RWPE1 (cell line): ENCODE measurements around the gene FBXW7.
A peak's percentile ranks its signal among the peaks of the same experiment; 100 is the strongest.

Source experiments
- CTCF ChIA-PET: fragments of 350-600 bp; sonication (Branson Sonifier 250); formaldehyde crosslinking; extraction: SDS; loops from one replicate; lab custom pipeline; 2021; lab: Yijun Ruan, JAX
- POLR2A ChIA-PET: fragments of 400-600 bp; formaldehyde crosslinking; extraction: SDS; loops from one replicate; lab custom pipeline; 2020; ENCODE audit warnings: antibody characterized with exemption; ENCODE audit not compliant: low non-redundant PET; lab: Yijun Ruan, JAX
- DNase-seq: peaks from one replicate; pipeline ENCODE4 v3.0.0; 2012; ENCODE audit warnings: low spot score
- H3K27ac ChIP-seq: fragments of 450-650 bp; 2 replicates; pipeline ENCODE4 v1.5.1; 2017
- TF ChIP-seq, protein P1 (sequence below): fragments of 450-650 bp; conservative IDR thresholded peaks from 2 replicates; pipeline ENCODE4 v1.5.1; 2017; ENCODE audit warnings: low read depth, mild to moderate bottlenecking

Gene FBXW7

DNA sequence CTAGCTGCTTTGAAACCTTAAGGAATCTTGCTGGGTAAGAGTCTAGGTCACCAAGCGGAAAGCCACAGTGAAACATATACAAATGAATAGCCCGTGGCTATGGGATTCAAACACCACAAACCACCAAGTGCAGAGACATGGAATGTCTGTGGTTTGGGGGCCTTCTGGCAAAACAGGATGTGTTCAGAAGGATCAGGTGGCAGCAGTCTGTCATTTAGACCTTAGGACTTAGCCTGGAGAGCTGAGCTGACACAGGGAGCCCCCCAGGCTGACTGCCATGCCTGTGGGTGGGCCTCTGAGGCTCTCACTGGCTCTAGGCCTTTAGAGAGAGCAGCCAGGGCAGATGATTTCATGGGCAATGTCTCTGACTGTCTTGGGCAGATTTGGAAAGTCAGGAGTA lies 225.6 kb downstream of the FBXW7 start:
- TF ChIP-seq, protein P1, sequence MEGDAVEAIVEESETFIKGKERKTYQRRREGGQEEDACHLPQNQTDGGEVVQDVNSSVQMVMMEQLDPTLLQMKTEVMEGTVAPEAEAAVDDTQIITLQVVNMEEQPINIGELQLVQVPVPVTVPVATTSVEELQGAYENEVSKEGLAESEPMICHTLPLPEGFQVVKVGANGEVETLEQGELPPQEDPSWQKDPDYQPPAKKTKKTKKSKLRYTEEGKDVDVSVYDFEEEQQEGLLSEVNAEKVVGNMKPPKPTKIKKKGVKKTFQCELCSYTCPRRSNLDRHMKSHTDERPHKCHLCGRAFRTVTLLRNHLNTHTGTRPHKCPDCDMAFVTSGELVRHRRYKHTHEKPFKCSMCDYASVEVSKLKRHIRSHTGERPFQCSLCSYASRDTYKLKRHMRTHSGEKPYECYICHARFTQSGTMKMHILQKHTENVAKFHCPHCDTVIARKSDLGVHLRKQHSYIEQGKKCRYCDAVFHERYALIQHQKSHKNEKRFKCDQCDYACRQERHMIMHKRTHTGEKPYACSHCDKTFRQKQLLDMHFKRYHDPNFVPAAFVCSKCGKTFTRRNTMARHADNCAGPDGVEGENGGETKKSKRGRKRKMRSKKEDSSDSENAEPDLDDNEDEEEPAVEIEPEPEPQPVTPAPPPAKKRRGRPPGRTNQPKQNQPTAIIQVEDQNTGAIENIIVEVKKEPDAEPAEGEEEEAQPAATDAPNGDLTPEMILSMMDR = no peak
- no peak overlapping the region for H3K27ac ChIP-seq
- CTCF ChIA-PET = interaction anchor here (0.7 kb wide), 1 partner anchor 142 kb away, joined by 4 read pairs; no protein-coding TSS in a partner anchor
- no peak for DNase-seq
- POLR2A ChIA-PET = no interaction called here

DNA sequence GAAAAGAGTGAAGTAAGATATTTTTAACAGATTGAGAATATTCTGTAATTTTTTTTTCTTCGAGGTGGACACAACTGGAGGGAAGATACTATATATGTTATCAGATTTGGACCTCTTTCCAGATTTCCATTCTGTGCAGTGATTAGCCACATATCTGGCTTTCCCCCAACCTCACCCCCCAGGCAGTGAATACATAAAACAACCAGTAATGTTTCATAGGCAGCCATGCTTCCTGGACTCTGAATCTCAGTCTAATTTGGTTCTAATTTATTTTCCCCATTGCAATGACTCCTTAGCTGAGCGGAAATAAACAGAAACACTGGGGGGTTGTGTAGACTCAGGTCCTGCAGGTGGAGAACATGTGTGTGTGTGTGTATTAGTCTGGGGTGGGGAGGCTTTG lies 226.5 kb downstream of the FBXW7 start:
- TF ChIP-seq, protein P1 = no peak
- ChIA-PET CTCF (no interaction called here), POLR2A (no interaction called here)
- no peak for DNase-seq
- no peak overlapping the region for H3K27ac ChIP-seq

DNA sequence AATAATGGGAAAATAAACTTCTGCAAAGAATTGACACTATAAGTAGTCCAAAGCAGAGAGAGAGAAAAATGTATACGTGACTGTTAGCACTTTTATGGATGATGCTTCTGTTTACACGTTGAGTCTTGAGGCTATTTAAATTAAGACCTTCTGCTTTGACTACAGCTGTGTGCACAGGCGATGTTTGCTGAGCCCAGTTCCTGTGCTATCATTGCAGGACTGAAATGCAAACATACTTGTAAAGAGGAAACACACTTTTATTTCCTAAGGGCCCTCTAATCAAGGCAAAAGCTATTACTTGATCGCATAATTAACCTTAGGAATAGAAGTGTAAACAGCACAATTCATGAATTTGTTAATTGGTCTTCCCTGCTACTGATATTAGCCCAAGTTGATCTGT lies 226.9 kb downstream of the FBXW7 start:
- DNase-seq = no peak
- TF ChIP-seq, protein P1 = no peak
- POLR2A ChIA-PET = no interaction called here
- H3K27ac ChIP-seq = no peak overlapping the region
- CTCF ChIA-PET = no interaction called here

DNA sequence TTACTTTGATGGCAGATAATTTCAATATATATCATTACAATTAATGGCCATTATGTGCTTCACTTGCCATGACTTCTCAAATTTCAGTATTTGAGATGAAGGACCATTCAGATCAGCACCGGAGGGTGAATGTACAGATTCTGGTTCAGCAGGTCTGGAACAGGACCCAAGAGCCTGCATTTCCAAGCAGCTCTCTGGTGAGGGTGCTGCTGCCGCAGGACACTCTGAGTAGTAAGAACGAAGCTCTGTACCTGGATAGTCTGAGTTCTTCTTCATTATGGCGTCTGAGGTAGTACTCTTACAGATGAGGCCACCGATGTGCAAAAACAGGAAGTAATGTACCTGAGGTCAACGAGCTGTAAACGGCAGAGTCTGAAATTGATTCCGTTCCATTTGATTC lies 228.2 kb downstream of the FBXW7 start:
- POLR2A ChIA-PET = no interaction called here
- no peak for DNase-seq
- CTCF ChIA-PET = interaction anchor here (0.7 kb wide), 2 partner anchors 39 to 62 kb away, joined by 3 read pairs; no protein-coding TSS in a partner anchor
- no peak overlapping the region for H3K27ac ChIP-seq
- TF ChIP-seq, protein P1 = no peak

DNA sequence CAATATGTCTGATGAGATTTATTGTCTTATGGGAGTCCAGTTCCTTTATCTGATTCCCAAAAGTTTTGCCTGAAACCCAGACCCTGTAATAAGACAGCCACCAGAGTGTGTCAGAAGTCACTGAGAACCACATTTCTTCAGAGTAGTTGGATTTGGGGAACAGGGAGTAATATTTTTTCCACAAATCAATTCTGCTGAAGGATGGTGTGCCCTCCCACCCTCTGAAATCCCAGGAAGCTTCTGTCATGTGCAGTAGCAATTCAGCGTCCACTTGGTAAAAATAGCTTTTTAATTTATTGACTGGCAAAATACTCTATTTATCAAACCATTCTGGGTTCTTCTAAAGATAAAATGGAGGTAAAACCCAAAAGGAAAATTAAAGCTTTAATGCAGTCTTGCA lies 229.4 kb downstream of the FBXW7 start:
- ChIA-PET POLR2A (no interaction called here), CTCF (no interaction called here)
- DNase-seq = no peak
- H3K27ac ChIP-seq = no peak overlapping the region
- TF ChIP-seq, protein P1 = no peak

DNA sequence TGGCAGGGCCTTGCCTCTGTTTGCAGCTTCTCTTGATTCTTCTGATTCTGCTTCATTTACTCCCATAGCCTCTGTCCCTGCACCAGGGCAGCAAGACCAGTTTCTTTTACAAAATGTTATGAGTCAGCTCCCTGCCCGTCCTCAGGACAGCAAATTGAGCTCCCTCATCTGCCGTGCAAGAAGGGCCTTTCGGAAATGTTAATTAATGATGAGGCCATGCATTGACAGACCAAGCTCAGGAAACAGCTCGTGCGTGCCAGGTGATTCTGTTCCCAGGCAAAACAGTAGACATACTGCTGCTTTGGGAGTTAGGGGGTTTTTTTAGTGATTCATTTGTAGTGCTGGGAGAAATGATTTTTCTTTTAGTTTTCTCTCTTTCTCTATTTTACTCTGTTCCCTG lies 231.7 kb downstream of the FBXW7 start:
- peak; percentile 15 for DNase-seq

More for the DNA sequence above, 231.7 kb downstream of the FBXW7 start:
- no peak overlapping the region for H3K27ac ChIP-seq
- ChIA-PET CTCF (no interaction called here), POLR2A (no interaction called here)
- TF ChIP-seq, protein P1 = no peak
